ENCODE measurements around the gene SP5.

DNA sequence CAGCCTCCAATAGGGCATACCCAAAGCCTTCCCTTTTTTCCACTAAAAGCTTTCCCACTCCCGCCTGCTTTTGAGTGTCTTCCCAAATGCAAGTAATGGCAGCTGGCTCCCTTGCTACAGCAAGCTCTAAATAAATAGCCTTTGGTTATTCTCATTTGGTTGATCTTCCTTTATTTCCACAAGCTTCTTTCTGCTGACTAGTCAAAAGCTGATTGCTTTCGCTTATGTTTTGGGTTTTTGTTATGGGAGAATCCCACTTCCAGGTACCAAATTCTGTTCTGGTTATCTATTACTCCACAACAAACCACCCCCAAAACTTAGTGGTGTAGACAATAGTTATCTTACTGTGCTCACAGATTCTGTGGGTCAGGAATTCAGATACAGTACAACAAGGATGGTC, 22.3 kb downstream of the SP5 start:
- TF ChIP-seq, protein P1, sequence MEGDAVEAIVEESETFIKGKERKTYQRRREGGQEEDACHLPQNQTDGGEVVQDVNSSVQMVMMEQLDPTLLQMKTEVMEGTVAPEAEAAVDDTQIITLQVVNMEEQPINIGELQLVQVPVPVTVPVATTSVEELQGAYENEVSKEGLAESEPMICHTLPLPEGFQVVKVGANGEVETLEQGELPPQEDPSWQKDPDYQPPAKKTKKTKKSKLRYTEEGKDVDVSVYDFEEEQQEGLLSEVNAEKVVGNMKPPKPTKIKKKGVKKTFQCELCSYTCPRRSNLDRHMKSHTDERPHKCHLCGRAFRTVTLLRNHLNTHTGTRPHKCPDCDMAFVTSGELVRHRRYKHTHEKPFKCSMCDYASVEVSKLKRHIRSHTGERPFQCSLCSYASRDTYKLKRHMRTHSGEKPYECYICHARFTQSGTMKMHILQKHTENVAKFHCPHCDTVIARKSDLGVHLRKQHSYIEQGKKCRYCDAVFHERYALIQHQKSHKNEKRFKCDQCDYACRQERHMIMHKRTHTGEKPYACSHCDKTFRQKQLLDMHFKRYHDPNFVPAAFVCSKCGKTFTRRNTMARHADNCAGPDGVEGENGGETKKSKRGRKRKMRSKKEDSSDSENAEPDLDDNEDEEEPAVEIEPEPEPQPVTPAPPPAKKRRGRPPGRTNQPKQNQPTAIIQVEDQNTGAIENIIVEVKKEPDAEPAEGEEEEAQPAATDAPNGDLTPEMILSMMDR (IDR thresholded peaks at IDR 0.05): no peak
- TF ChIP-seq POLR2AphosphoS5 (IDR thresholded peaks at IDR 0.05; ENCODE audit: low read depth, low read length) (no peak), SIN3A (IDR thresholded peaks at IDR 0.05; ENCODE audit: borderline replicate concordance, insufficient read depth, low read depth, low read length) (no peak)
- TF ChIP-seq, protein P2, sequence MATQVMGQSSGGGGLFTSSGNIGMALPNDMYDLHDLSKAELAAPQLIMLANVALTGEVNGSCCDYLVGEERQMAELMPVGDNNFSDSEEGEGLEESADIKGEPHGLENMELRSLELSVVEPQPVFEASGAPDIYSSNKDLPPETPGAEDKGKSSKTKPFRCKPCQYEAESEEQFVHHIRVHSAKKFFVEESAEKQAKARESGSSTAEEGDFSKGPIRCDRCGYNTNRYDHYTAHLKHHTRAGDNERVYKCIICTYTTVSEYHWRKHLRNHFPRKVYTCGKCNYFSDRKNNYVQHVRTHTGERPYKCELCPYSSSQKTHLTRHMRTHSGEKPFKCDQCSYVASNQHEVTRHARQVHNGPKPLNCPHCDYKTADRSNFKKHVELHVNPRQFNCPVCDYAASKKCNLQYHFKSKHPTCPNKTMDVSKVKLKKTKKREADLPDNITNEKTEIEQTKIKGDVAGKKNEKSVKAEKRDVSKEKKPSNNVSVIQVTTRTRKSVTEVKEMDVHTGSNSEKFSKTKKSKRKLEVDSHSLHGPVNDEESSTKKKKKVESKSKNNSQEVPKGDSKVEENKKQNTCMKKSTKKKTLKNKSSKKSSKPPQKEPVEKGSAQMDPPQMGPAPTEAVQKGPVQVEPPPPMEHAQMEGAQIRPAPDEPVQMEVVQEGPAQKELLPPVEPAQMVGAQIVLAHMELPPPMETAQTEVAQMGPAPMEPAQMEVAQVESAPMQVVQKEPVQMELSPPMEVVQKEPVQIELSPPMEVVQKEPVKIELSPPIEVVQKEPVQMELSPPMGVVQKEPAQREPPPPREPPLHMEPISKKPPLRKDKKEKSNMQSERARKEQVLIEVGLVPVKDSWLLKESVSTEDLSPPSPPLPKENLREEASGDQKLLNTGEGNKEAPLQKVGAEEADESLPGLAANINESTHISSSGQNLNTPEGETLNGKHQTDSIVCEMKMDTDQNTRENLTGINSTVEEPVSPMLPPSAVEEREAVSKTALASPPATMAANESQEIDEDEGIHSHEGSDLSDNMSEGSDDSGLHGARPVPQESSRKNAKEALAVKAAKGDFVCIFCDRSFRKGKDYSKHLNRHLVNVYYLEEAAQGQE (IDR thresholded peaks at IDR 0.05; ENCODE audit: insufficient read depth in 1 of 2, low read depth in 2 of 2, low read length in 1 of 2): no peak

Data from Panc1 (cell line).